HCT116 (cell line): Measurements from ENCODE around the gene TXNDC11.

ENCODE experiments used
- FOSL1 ChIP-seq: IDR thresholded peaks from 2 replicates; pipeline ENCODE4 v1.6.1; 2012; ENCODE audit warnings: low read depth
- MAX ChIP-seq: IDR thresholded peaks from 2 replicates; pipeline ENCODE4 v1.6.1; 2012
- POLR2A ChIP-seq: IDR thresholded peaks from 2 replicates; pipeline ENCODE4 v1.7.0; 2011; ENCODE audit warnings: borderline replicate concordance; ENCODE audit not compliant: insufficient read depth, insufficient read length; ENCODE audit errors: extremely low read depth
- ZBTB33 ChIP-seq: IDR thresholded peaks from 2 replicates; pipeline ENCODE4 v1.6.1; 2011; ENCODE audit warnings: mild to moderate bottlenecking, low read length, moderate library complexity; ENCODE audit not compliant: insufficient replicate concordance; ENCODE audit errors: extremely low read depth
- TF ChIP-seq, protein P1 (sequence below), 3 experiments: fragments of 200-600 bp in 1 of 3; sonication (generic) in 1 of 3; IDR thresholded peaks in 2 of 3; conservative IDR thresholded peaks in 1 of 3; 2 replicates each; pipeline ENCODE4 v1.5.1; 2012 to 2017; ENCODE audit warnings: low read depth in 2 of 3, low read length in 2 of 3, antibody characterized with exemption in 1 of 3, borderline replicate concordance in 1 of 3, control low read depth in 1 of 3, mild to moderate bottlenecking in 1 of 3, mixed read lengths in 1 of 3, mixed run types in 1 of 3, moderate library complexity in 1 of 3; ENCODE audit not compliant: insufficient read depth in 1 of 3

GRCh38 chr16:11674818-11675560, 67.7 kb downstream of the TXNDC11 start:
- TF ChIP-seq FOSL1 (no peak), POLR2A (no peak), ZBTB33 (no peak), MAX (no peak)
- TF ChIP-seq, protein P1, sequence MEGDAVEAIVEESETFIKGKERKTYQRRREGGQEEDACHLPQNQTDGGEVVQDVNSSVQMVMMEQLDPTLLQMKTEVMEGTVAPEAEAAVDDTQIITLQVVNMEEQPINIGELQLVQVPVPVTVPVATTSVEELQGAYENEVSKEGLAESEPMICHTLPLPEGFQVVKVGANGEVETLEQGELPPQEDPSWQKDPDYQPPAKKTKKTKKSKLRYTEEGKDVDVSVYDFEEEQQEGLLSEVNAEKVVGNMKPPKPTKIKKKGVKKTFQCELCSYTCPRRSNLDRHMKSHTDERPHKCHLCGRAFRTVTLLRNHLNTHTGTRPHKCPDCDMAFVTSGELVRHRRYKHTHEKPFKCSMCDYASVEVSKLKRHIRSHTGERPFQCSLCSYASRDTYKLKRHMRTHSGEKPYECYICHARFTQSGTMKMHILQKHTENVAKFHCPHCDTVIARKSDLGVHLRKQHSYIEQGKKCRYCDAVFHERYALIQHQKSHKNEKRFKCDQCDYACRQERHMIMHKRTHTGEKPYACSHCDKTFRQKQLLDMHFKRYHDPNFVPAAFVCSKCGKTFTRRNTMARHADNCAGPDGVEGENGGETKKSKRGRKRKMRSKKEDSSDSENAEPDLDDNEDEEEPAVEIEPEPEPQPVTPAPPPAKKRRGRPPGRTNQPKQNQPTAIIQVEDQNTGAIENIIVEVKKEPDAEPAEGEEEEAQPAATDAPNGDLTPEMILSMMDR (IDR thresholded peaks at IDR 0.05 in 2 of 3, conservative IDR thresholded peaks at IDR 0.05 in 1 of 3; ENCODE audit: borderline replicate concordance in 1 of 3, insufficient read depth in 1 of 3, low read depth in 2 of 3, low read length in 2 of 3), result no peak
